GM12878 (cell line): ENCODE measurements around the gene XPO5. TPM values are rescaled to one million over a fixed set of nuclear protein-coding genes. Genes with fewer than 3 reads are reported as not detected.

Experiments
- ATAC-seq: fragments of 200-7000 bp; cut with Tn5 transposase; 3 replicates; pipeline ENCODE4 v1.9.1; 2020; ENCODE audit warnings: mild to moderate bottlenecking, moderate library complexity
- BruUV-seq: library from RNA; stranded (reverse); fragments of 400-500 nt; replicated peaks from 2 replicates; lab custom pipeline; 2021; lab: Mats Ljungman, UMichigan
- CTCF ChIA-PET: fragments of 300-600 bp; sonication (Branson Sonifier 250); formaldehyde crosslinking; extraction: SDS; loops from one replicate; lab custom pipeline; 2021; ENCODE audit warnings: inconsistent platforms; lab: Yijun Ruan, JAX
- POLR2A ChIA-PET: fragments of 350-600 bp; formaldehyde crosslinking; extraction: SDS; loops from one replicate; lab custom pipeline; 2021; ENCODE audit warnings: inconsistent platforms; lab: Charles Lee
- RAD21 ChIA-PET: fragments of 300-600 bp; sonication (Branson Sonifier 250); formaldehyde crosslinking; loops from one replicate; lab custom pipeline; 2023; ENCODE audit warnings: antibody characterized with exemption; ENCODE audit not compliant: unreplicated experiment; lab: Charles Lee
- SMC1A ChIA-PET: fragments of 300-600 bp; sonication (Branson Sonifier 250); formaldehyde crosslinking; loops from one replicate; lab custom pipeline; 2023; ENCODE audit not compliant: unreplicated experiment, uncharacterized antibody; lab: Charles Lee
- DNase-seq: peaks from one replicate; pipeline ENCODE4 v3.0.0-alpha.2; 2011; ENCODE audit warnings: low read depth, low spot score
- FAIRE-seq: peaks from 3 replicates; lab custom pipeline; 2011; peaks lifted over from hg19 to GRCh38; lab: Jason Lieb, UNC
- H2AFZ ChIP-seq: 2 replicates; pipeline ENCODE4 v1.6.0; 2011; ENCODE audit warnings: low read depth, low read length, control low read depth; ENCODE audit not compliant: control insufficient read depth
- H3K27ac ChIP-seq: 2 replicates; pipeline ENCODE4 v1.5.1; 2011; ENCODE audit warnings: control low read depth; ENCODE audit not compliant: control insufficient read depth, insufficient read depth
- H3K27me3 ChIP-seq, 2 experiments: replicated peaks in 1 of 2; 2 replicates each; pipeline versions ENCODE4 v1.6.0 to v1.6.1; 2011; ENCODE audit warnings: low read length in 1 of 2; ENCODE audit not compliant: control insufficient read depth in 2 of 2, insufficient read depth in 2 of 2
- H3K36me3 ChIP-seq, 2 experiments: 2 replicates each; pipeline ENCODE4 v1.5.1; 2011; ENCODE audit warnings: low read length in 1 of 2; ENCODE audit not compliant: control insufficient read depth in 2 of 2, insufficient read depth in 2 of 2
- H3K4me1 ChIP-seq: 2 replicates; pipeline ENCODE4 v1.6.1; 2011; ENCODE audit warnings: mild to moderate bottlenecking, low read length, moderate library complexity, mixed read lengths; ENCODE audit not compliant: control insufficient read depth, insufficient read depth
- H3K4me2 ChIP-seq: 2 replicates; pipeline ENCODE4 v1.6.0; 2011; ENCODE audit warnings: control low read depth; ENCODE audit not compliant: control insufficient read depth, insufficient read depth
- H3K4me3 ChIP-seq: fragments of 200-600 bp; sonication (generic); 2 replicates; pipeline ENCODE4 v1.5.1; 2016
- H3K79me2 ChIP-seq: 2 replicates; pipeline ENCODE4 v1.6.0; 2011; ENCODE audit warnings: low read length; ENCODE audit not compliant: control insufficient read depth, insufficient read depth
- H3K9ac ChIP-seq: 2 replicates; pipeline ENCODE4 v1.8.0; 2011; ENCODE audit warnings: low read length, control low read depth, mixed read lengths; ENCODE audit not compliant: control insufficient read depth, insufficient read depth
- H3K9me3 ChIP-seq: replicated peaks from 3 replicates; pipeline ENCODE4 v1.5.1; 2011; ENCODE audit warnings: mild to moderate bottlenecking, low read length; ENCODE audit not compliant: control insufficient read depth, insufficient read depth
- H4K20me1 ChIP-seq: 2 replicates; pipeline ENCODE4 v1.6.0; 2011; ENCODE audit not compliant: control insufficient read depth, insufficient read depth
- BCL3 ChIP-seq: IDR thresholded peaks from 2 replicates; pipeline ENCODE4 v1.6.1; 2011; ENCODE audit warnings: borderline replicate concordance, low read depth, mild to moderate bottlenecking, moderate library complexity, low read length; ENCODE audit not compliant: insufficient read depth, poor library complexity, severe bottlenecking
- BCLAF1 ChIP-seq: fragments of 450-650 bp; IDR thresholded peaks from 2 replicates; pipeline ENCODE4 v1.6.1; 2017; ENCODE audit warnings: antibody characterized with exemption, mild to moderate bottlenecking, moderate library complexity
- CEBPB ChIP-seq, 2 experiments: fragments of 150-350 bp in 1 of 2; IDR thresholded peaks; 2 replicates each; pipeline ENCODE4 v1.6.1; 2012 to 2014; ENCODE audit warnings: low read depth in 2 of 2, low read length in 2 of 2, borderline replicate concordance in 1 of 2, inconsistent platforms in 1 of 2
- CUX1 ChIP-seq: IDR thresholded peaks from 2 replicates; pipeline ENCODE4 v1.6.1; 2012; ENCODE audit warnings: improper control_type of control experiment, low read depth, low read length; ENCODE audit not compliant: insufficient replicate concordance
- ESRRA ChIP-seq: IDR thresholded peaks from 2 replicates; pipeline ENCODE4 v1.6.1; 2012; ENCODE audit warnings: mild to moderate bottlenecking, low read length, improper control_type of control experiment
- IKZF1 ChIP-seq: fragments of 450-650 bp; conservative IDR thresholded peaks from 2 replicates; pipeline ENCODE4 v1.6.1; 2017; ENCODE audit warnings: antibody characterized with exemption, mild to moderate bottlenecking
- POLR2AphosphoS5 ChIP-seq: IDR thresholded peaks from 2 replicates; pipeline ENCODE4 v1.6.1; 2011; ENCODE audit warnings: mild to moderate bottlenecking, low read length, inconsistent platforms
- RCOR1 ChIP-seq: conservative IDR thresholded peaks from 2 replicates; pipeline ENCODE4 v1.6.1; 2012; ENCODE audit warnings: low read depth, low read length, improper control_type of control experiment
- SMAD1 ChIP-seq: fragments of 450-650 bp; IDR thresholded peaks from 2 replicates; pipeline ENCODE4 v1.6.1; 2018; ENCODE audit warnings: mild to moderate bottlenecking, low read depth; ENCODE audit not compliant: partially characterized antibody
- SREBF1 ChIP-seq: IDR thresholded peaks from 2 replicates; pipeline ENCODE4 v1.6.1; 2012; ENCODE audit warnings: mild to moderate bottlenecking, low read length
- SUZ12 ChIP-seq: fragments of 200-600 bp; sonication (generic); IDR thresholded peaks from one replicate; pipeline ENCODE4 v1.6.1; 2018; ENCODE audit warnings: antibody characterized with exemption, mild to moderate bottlenecking; ENCODE audit not compliant: unreplicated experiment
- ZZZ3 ChIP-seq: IDR thresholded peaks from 2 replicates; pipeline ENCODE4 v1.6.1; 2011; ENCODE audit warnings: low read depth; ENCODE audit not compliant: control insufficient read depth, insufficient read length
- WGBS: methylation state at CpG from one replicate; pipeline ENCODE4 v1.1.6; 2016; ENCODE audit warnings: low lambda C conversion rate; ENCODE audit not compliant: insufficient replicate concordance, insufficient coverage; ENCODE audit errors: missing lambda C conversion rate; 5-methylcytosine and 5-hydroxymethylcytosine counted together
- in situ Hi-C: fragments of 300-500 bp; cut with MboI; formaldehyde crosslinking; loops from 9 replicates; pipeline ENCODE4 v1.14.3; 2018; ENCODE audit warnings: mixed read lengths
- intact Hi-C: fragments of 100-400 bp; cut with micrococcal nuclease; formaldehyde crosslinking; loops from one replicate; pipeline ENCODE4 v1.14.2; 2022; ENCODE audit not compliant: unreplicated experiment
- polyA plus RNA-seq, 11 experiments: library from polyadenylated mRNA; depleted of rRNA in 4 of 11; unstranded in 6 of 11; stranded (reverse) in 5 of 11; fragments of >200 nt; fragmentation: Nextera tagmentation in 4 of 11; fragmentation: Illumina TruSeq in 1 of 11; extraction: Ambion mirVana in 4 of 11; extraction: Trizol in 1 of 11; gene quantifications; 1 replicate in 1 of 11; 2 replicates in 10 of 11; pipeline versions ENCODE4 v1.2.1 to v1.2.3, GENCODE V29; 2011 to 2016; ENCODE audit warnings: inconsistent platforms in 2 of 11, missing spikeins in 2 of 11, low read depth in 1 of 11
- total RNA-seq, 4 experiments: library from RNA; depleted of rRNA in 3 of 4; stranded (reverse); fragments of >200 nt in 3 of 4; fragmentation: Illumina TruSeq in 1 of 4; extraction: Trizol in 1 of 4; gene quantifications; 2 replicates each; pipeline versions ENCODE4 v1.2.1 to v1.2.3, GENCODE V29; 2013 to 2021

The XPO5 gene
- total and polyA plus RNA-seq, 10 of the 15 experiments (the other 5 are each of a cell fraction or from before 2014, with no cell fraction given): 11.3 to 76.0 (median 41.6) TPM

DNA sequence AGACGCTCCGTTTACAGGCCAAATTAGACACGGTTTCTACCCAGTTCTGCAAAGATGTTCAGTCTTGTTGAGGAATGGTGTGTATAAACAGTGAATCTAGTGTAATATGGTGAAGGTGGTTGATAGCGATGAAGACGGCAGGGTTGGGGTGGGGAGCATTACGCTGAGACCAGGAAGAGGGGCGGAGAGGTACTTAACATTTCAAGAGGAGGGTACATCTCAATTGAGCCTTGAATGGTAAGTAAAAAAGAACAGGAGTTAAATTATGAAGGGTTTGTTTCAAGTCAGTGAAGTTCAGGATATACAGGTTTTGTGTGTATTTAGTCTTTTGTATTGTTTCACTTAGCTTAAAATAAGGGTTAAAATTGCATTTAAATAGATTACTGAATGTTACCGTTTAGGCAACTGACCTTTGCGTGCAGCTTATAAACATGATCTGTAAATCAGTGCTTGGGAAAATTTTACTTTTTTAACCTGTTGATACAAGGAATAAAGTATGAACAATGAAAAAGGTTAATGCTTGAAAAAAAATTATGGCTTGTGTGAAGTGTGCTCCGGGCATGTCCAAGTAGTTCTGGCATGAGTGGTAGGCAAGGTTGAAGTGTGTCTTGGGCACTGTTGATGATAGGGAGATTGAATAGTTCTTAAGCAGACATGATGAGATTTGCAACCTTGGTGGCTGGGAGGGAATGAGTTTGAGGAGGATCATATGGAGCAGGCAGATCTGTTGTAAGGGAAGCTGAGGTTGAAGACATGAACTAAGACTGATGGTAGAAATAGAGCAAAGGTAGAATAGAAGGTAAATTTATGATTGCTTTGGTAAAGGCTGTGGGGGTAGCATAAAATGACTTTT, 58.1 kb downstream of the XPO5 start:
- 0% methylated on average over 10 of the region's 10 CpGs for WGBS
- TF ChIP-seq ESRRA (no peak), ZZZ3 (no peak), RCOR1 (no peak), BCLAF1 (no peak), BCL3 (no peak), IKZF1 (no peak), CEBPB (IDR thresholded peaks at IDR 0.05; ENCODE audit: borderline replicate concordance in 1 of 2, low read depth in 2 of 2, low read length in 2 of 2) (no peak), SUZ12 (no peak), POLR2AphosphoS5 (no peak), CUX1 (no peak), SMAD1 (no peak), SREBF1 (no peak)

More for the DNA sequence above, 58.1 kb downstream of the XPO5 start:
- in situ Hi-C loops: no loop called here
- DNase-seq (no peak), FAIRE-seq (no peak), ATAC-seq (peak; percentile 41)
- Histone ChIP-seq H3K27ac (peak overlapping the region; percentile 76), H3K4me2 (peak overlapping the region; percentile 38), H3K36me3 (peaks cover 22 to 28% of the 10 kb centered on the region in 2 experiments), H3K4me1 (peaks cover 6% of the 10 kb centered on the region), H3K9me3 (no peaks in the 10 kb centered on the region), H3K27me3 (no peaks in the 10 kb centered on the region), H2AFZ (peak overlapping the region; percentile 63; the same call in 1 of the 2 replicates), H3K9ac (peak overlapping the region; percentile 88), H3K4me3 (peak overlapping the region; percentile 80), H4K20me1 (no peaks in the 10 kb centered on the region), H3K79me2 (peaks cover 41% of the 10 kb centered on the region)
- SMC1A ChIA-PET: interaction anchor here (1.0 to 3.1 kb wide), 3 partner anchors 12 to 30 kb away, joined by 3 to 16 read pairs (median 3); no protein-coding TSS in a partner anchor
- POLR2A ChIA-PET: interaction anchor here (0.5 to 1.4 kb wide), 6 partner anchors 8 to 476 kb away, joined by 3 to 9 read pairs (median 4); partner anchors contain the start of gene TJAP1
- intact Hi-C loops: loop anchor here (2.0 kb wide), 1 partner anchor 347 kb away; the partner anchor contains the start of gene SRF
- CTCF ChIA-PET: interaction anchor here (0.6 to 3.3 kb wide), 8 partner anchors 11 to 290 kb away, joined by 3 to 28 read pairs (median 3); partner anchors contain the start of gene XPO5
- TSS peak; percentile 71 for BruUV-seq
- RAD21 ChIA-PET: interaction anchor here (1.0 to 1.4 kb wide), 4 partner anchors 14 to 156 kb away, joined by 3 to 4 read pairs (median 3); no protein-coding TSS in a partner anchor
